Adrenal gland (tissue), 12 donors: ENCODE data around the gene PHF11. TPM values are rescaled to one million over a fixed set of nuclear protein-coding genes. Genes with fewer than 3 reads are reported as not detected.
"Not testable (repeated sequence)": the region's sequence is repeated elsewhere in the genome, so short reads cannot be mapped to it uniquely, and the experiment has no call there.

Experiments
- DNase-seq, 7 donors: peaks; one replicate each; pipeline ENCODE4 v3.0.0-alpha.2; 2019 to 2020
- H3K27ac ChIP-seq, 5 donors: fragments of 200-600 bp; sonication (generic) in 4 of 5; 1 replicate in 3 of 5; 2 replicates in 2 of 5; pipeline versions ENCODE4 v1.5.1 to v1.8.0; 2016 to 2020; ENCODE audit warnings: mild to moderate bottlenecking in 1 of 5
- H3K27me3 ChIP-seq: fragments of 200-600 bp; 2 replicates; pipeline ENCODE4 v1.8.0; 2021
- H3K36me3 ChIP-seq, 2 donors: fragments of 200-600 bp; replicated peaks in 1 of 2; 1 replicate in 1 of 2; 2 replicates in 1 of 2; pipeline versions ENCODE4 v1.5.1 to v1.8.0; 2018 to 2022
- H3K4me1 ChIP-seq, 2 donors: fragments of 200-600 bp; replicated peaks in 1 of 2; 1 replicate in 1 of 2; 2 replicates in 1 of 2; pipeline versions ENCODE4 v1.5.1 to v1.8.0; 2018 to 2021
- H3K4me3 ChIP-seq, 4 donors: fragments of 200-600 bp; sonication (generic) in 3 of 4; one replicate each; pipeline ENCODE4 v1.5.1; 2016 to 2018
- H3K9me3 ChIP-seq, 3 donors: fragments of 200-600 bp; sonication (generic) in 1 of 3; replicated peaks in 1 of 3; 1 replicate in 2 of 3; 2 replicates in 1 of 3; pipeline versions ENCODE4 v1.5.1 to v1.8.0; 2016 to 2021
- POLR2A ChIP-seq, 2 donors: fragments of 450-650 bp; IDR thresholded peaks; one replicate each; pipeline ENCODE4 v1.6.1; 2017; ENCODE audit warnings: antibody characterized with exemption in 2 of 2, mild to moderate bottlenecking in 2 of 2, moderate library complexity in 1 of 2
- WGBS, 4 donors: extraction: QIAGEN DNeasy Blood & Tissue Kit in 2 of 4; methylation state at CpG; one replicate each; pipeline versions ENCODE4 v1.1.5 to v1.1.7; 2013 to 2017; 5-methylcytosine and 5-hydroxymethylcytosine counted together
- intact Hi-C, 2 donors: fragments of 100-400 bp; cut with DNase I; formaldehyde crosslinking; loops; one replicate each; pipeline versions ENCODE4 v1.14.1 to v1.15.0; 2022 to 2023
- polyA plus RNA-seq, 3 donors: library from polyadenylated mRNA; stranded (reverse); fragments of 200-250 nt in 2 of 3; fragments of 350-450 nt in 1 of 3; fragmentation: Illumina TruSeq in 1 of 3; extraction: RNeasy Lipid Tissue Mini Kit (QIAGEN cat#74804) in 1 of 3; gene quantifications; one replicate each; pipeline ENCODE4 v1.2.3, GENCODE V29; 2013 to 2014
- total RNA-seq, 9 donors: library from RNA; depleted of rRNA in 4 of 9; stranded (reverse); fragments of >200 nt in 4 of 9; fragments of 120-200 nt in 1 of 9; fragmentation: NEBNext Ultra II Directional in 1 of 9; extraction: Animal tissue kit (Norgen Biotek cat#: 25700) in 1 of 9; gene quantifications; one replicate each; pipeline versions ENCODE4 v1.1.0 to v1.2.4, GENCODE V29; 2013 to 2023
- TF ChIP-seq, protein P1 (sequence below), 6 experiments: fragments of 450-650 bp in 4 of 6; fragments of 200-600 bp in 2 of 6; sonication (generic) in 1 of 6; IDR thresholded peaks; 1 replicate in 5 of 6; 2 replicates in 1 of 6; pipeline versions ENCODE4 v1.5.1 to v1.8.0; 2016 to 2021; ENCODE audit warnings: antibody characterized with exemption in 6 of 6, mild to moderate bottlenecking in 2 of 6, moderate library complexity in 1 of 6
- donor health status: healthy with polysubstance abuse.
- donor health status: Bipolar disorder and iron deficiency.
- donor health status: DM: yes; HTN: yes; CAD: no.
- donor health status: DM: no; HTN: no; CAD: no.
- donor health status: DM: no; HTN: no; CAD: no.
- donor health status: DM: yes; HTN: yes; CAD: no.

PHF11 gene
- total and polyA plus RNA-seq, 12 donors, result 23.8 to 136 (median 64.2) TPM

DNA sequence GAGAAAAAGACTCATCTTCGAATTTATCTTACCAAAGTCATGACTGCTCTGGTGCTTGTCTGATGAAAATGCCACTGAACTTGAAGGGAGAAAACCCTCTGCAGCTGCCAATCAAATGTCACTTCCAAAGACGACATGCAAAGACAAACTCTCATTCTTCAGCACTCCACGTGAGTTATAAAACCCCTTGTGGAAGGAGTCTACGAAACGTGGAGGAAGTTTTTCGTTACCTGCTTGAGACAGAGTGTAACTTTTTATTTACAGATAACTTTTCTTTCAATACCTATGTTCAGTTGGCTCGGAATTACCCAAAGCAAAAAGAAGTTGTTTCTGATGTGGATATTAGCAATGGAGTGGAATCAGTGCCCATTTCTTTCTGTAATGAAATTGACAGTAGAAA lies 19.2 kb upstream of the PHF11 start:
- H3K4me3 ChIP-seq, result no peak overlapping the region
- no peak for DNase-seq

DNA sequence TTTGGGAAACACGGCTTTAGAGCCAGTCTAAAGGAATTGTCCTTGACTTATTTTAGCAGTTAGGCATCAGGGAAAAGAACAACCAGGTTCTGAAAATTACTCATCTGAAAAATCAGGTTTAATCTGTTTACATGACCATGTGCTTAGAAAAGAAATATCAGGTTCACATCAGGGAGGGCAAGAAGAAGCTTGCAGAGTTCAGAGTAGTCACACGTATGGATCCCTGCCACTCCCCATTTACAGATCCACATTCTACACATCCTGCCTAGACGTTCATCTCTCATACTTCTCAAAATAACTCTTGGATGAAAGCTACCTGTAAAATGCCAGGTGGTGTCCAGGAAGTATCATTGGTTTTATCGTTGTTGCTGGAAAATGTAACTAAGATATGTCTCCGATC lies 14.0 kb upstream of the PHF11 start:
- Histone ChIP-seq H3K9me3 (no peaks in the 10 kb centered on the region), H3K27me3 (no peaks in the 10 kb centered on the region), H3K36me3 (peaks cover 0 to 40% of the 10 kb centered on the region in 2 donors), H3K4me3 (no peak overlapping the region), H3K27ac (peak overlapping the region in 1 of 5 donors; percentile 13), H3K4me1 (peaks cover 0 to 3% of the 10 kb centered on the region in 2 donors)
- DNase-seq, result no peak
- intact Hi-C loops, result no loop called here
- 54 to 62% (median 57%) methylated on average over 5 of the region's 5 CpGs for WGBS, 4 donors
- TF ChIP-seq, protein P1, sequence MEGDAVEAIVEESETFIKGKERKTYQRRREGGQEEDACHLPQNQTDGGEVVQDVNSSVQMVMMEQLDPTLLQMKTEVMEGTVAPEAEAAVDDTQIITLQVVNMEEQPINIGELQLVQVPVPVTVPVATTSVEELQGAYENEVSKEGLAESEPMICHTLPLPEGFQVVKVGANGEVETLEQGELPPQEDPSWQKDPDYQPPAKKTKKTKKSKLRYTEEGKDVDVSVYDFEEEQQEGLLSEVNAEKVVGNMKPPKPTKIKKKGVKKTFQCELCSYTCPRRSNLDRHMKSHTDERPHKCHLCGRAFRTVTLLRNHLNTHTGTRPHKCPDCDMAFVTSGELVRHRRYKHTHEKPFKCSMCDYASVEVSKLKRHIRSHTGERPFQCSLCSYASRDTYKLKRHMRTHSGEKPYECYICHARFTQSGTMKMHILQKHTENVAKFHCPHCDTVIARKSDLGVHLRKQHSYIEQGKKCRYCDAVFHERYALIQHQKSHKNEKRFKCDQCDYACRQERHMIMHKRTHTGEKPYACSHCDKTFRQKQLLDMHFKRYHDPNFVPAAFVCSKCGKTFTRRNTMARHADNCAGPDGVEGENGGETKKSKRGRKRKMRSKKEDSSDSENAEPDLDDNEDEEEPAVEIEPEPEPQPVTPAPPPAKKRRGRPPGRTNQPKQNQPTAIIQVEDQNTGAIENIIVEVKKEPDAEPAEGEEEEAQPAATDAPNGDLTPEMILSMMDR (IDR thresholded peaks at IDR 0.05), result no peak
- no peak for TF ChIP-seq POLR2A (IDR thresholded peaks at IDR 0.05)

More for the DNA sequence above, 19.2 kb upstream of the PHF11 start:
- peaks cover 0 to 42% of the 10 kb centered on the region in 2 donors for H3K36me3 ChIP-seq
- peaks cover 0 to 12% of the 10 kb centered on the region in 2 donors for H3K4me1 ChIP-seq
- H3K9me3 ChIP-seq, result no peaks in the 10 kb centered on the region
- WGBS, 4 donors, result 94 to 95% (median 95%) methylated on average over 7 of the region's 7 CpGs
- no peaks in the 10 kb centered on the region for H3K27me3 ChIP-seq
- intact Hi-C loops, result no loop called here
- TF ChIP-seq POLR2A (IDR thresholded peaks at IDR 0.05), result no peak
- TF ChIP-seq, protein P1 (IDR thresholded peaks at IDR 0.05), result no peak
- H3K27ac ChIP-seq, result no peak overlapping the region

DNA sequence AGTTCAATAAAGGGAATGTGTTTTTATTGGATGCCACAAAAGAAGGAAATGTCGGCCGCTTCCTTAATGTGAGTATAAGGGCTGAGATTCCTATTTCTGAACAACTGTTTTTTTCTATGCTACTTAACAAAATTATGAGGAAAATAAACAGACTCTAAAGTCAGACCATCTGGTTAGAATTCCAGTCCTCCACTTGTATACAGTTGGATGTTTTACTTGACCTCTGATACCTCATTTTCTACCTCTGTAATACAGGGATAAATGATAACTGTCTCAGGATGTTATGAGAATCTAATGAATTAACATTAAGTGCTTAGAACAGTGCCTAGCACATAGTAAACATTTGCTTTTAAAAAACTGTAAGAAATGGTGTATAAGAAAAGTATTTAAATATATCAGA lies 7.2 kb upstream of the PHF11 start:
- Histone ChIP-seq H3K27me3 (no peaks in the 10 kb centered on the region), H3K27ac (no peak overlapping the region), H3K4me1 (peaks cover 0 to 7% of the 10 kb centered on the region in 2 donors), H3K36me3 (peaks cover 0 to 10% of the 10 kb centered on the region in 2 donors), H3K9me3 (no peaks in the 10 kb centered on the region), H3K4me3 (no peak overlapping the region)
- TF ChIP-seq, protein P1 (IDR thresholded peaks at IDR 0.05), result no peak
- TF ChIP-seq POLR2A (IDR thresholded peaks at IDR 0.05), result no peak
- 89 to 94% (median 92%) methylated on average over 2 of the region's 2 CpGs for WGBS, 4 donors
- intact Hi-C loops, result no loop called here
- DNase-seq, result no peak

DNA sequence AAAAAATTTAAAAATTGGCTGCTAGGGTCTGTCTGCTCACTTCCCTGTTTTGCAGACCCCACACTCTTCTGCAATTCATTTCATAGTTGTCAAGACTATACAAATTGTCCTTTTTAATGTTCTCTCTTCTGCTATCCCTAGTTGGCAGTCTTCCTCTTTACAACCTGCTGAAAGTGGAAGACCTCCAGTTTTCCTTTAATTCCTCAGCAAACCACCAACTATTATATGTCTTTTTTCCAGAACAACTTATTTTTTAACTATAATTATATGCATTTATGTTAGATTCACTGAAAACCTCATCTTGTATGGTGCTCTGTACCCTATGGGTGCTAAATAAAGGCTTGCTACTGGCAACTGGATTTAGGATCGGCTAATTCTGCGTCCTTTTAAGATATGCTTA lies 1.1 kb upstream of the PHF11 start:
- H3K4me3 ChIP-seq, result peak overlapping the region in 2 of 4 donors; percentile 63 to 92
- intact Hi-C loops, result no loop called here
- no peaks in the 10 kb centered on the region for H3K36me3 ChIP-seq
- H3K27ac ChIP-seq, result peak overlapping the region in 3 of 5 donors; percentile 88 to 95 (median 95)
- H3K4me1 ChIP-seq, result peaks cover 7 to 10% of the 10 kb centered on the region in 2 donors
- 61 to 78% (median 66%) methylated on average over 2 of the region's 2 CpGs for WGBS, 4 donors
- no peaks in the 10 kb centered on the region for H3K27me3 ChIP-seq
- H3K9me3 ChIP-seq, result no peaks in the 10 kb centered on the region
- no peak for DNase-seq
- TF ChIP-seq, protein P1 (IDR thresholded peaks at IDR 0.05), result no peak
- no peak for TF ChIP-seq POLR2A (IDR thresholded peaks at IDR 0.05)

DNA sequence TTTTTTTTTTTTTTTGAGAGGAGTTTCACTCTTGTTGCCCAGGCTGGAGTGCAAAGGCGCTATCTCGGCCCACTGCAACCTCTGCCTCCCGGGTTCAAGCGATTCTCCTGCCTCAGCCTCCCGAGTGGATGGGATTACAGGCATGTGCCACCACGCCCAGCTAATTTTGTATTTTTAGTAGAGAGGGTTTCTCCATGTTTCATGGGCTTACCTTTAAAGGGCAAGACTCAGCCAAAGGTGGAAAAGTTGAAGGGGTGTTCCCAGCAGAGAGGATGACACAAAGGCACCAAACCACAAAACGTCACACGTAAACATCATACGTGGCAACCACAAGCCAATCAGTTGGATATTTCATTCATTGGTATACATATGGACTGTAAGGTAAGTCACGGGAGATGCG lies 1.1 kb downstream of the PHF11 start:
- Histone ChIP-seq H3K4me3 (peak overlapping the region in 2 of 4 donors; percentile 63 to 92), H3K27ac (peak overlapping the region in 2 of 5 donors; percentile 95)
- DNase-seq, H3K9me3 ChIP-seq, intact Hi-C loops, H3K4me1 ChIP-seq, H3K27me3 ChIP-seq, H3K36me3 ChIP-seq: not testable (repeated sequence)
- WGBS, 4 donors, result 81 to 86% (median 83%) methylated on average over 11 of the region's 11 CpGs
